AG08395 (cell line): Measurements from ENCODE around the gene BUB3.

Experiments used
- DNase-seq: peaks from one replicate; pipeline ENCODE4 v3.0.0; 2012; ENCODE audit warnings: mixed read lengths, low spot score

The BUB3 gene

GRCh38 chr10:123154092-123154710 is at the start of gene BUB3:
TSS of gene BUB3 (plus strand) at chr10:123154402. CDS start at chr10:123154918, 516 bp downstream.
- peak; percentile 100 for DNase-seq

- DNase-seq = no peak
These were observed 44.7 kb upstream of the BUB3 start for GRCh38 chr10:123109466-123109865.

GRCh38 chr10:123117644-123118417 is 36.4 kb upstream of the BUB3 start:
- no peak for DNase-seq

GRCh38 chr10:123119081-123119480 is 35.1 kb upstream of the BUB3 start:
- no peak for DNase-seq

GRCh38 chr10:123126246-123126645 is 28.0 kb upstream of the BUB3 start:
- DNase-seq = no peak

- no peak for DNase-seq
These were observed 24.5 kb upstream of the BUB3 start for GRCh38 chr10:123129618-123130271.

- peak; percentile 90 for DNase-seq
These were observed 21.4 kb upstream of the BUB3 start for GRCh38 chr10:123132576-123133477.

GRCh38 chr10:123133541-123134342 is 20.5 kb upstream of the BUB3 start:
- DNase-seq = no peak

GRCh38 chr10:123134343-123134914 is 19.8 kb upstream of the BUB3 start:
- no peak for DNase-seq

- no peak for DNase-seq
These were observed 19.2 kb upstream of the BUB3 start for GRCh38 chr10:123134915-123135414.

GRCh38 chr10:123135415-123136141 is 18.6 kb upstream of the BUB3 start, which contains the start of gene HMX3:
TSS of gene HMX3 (plus strand) at chr10:123135970. CDS start at chr10:123136051, 81 bp downstream.
- DNase-seq = no peak

- DNase-seq = no peak
These were observed 17.9 kb upstream of the BUB3 start for GRCh38 chr10:123136221-123136805.

GRCh38 chr10:123136806-123137642 is 17.2 kb upstream of the BUB3 start:
- DNase-seq = no peak

GRCh38 chr10:123139165-123139520 is 15.1 kb upstream of the BUB3 start:
- DNase-seq = no peak

GRCh38 chr10:123139521-123140163 is 14.6 kb upstream of the BUB3 start:
- no peak for DNase-seq

- DNase-seq = no peak
These were observed 13.8 kb upstream of the BUB3 start for GRCh38 chr10:123140164-123140982.

GRCh38 chr10:123140983-123141390 is 13.2 kb upstream of the BUB3 start:
- no peak for DNase-seq
